Measurements from ENCODE around the gene DEFB113. TPM values are rescaled to one million over a fixed set of nuclear protein-coding genes. Genes with fewer than 3 reads are reported as not detected.

Gene DEFB113
- total RNA-seq, 4 donors from 2014 or later, result not detected

DNA sequence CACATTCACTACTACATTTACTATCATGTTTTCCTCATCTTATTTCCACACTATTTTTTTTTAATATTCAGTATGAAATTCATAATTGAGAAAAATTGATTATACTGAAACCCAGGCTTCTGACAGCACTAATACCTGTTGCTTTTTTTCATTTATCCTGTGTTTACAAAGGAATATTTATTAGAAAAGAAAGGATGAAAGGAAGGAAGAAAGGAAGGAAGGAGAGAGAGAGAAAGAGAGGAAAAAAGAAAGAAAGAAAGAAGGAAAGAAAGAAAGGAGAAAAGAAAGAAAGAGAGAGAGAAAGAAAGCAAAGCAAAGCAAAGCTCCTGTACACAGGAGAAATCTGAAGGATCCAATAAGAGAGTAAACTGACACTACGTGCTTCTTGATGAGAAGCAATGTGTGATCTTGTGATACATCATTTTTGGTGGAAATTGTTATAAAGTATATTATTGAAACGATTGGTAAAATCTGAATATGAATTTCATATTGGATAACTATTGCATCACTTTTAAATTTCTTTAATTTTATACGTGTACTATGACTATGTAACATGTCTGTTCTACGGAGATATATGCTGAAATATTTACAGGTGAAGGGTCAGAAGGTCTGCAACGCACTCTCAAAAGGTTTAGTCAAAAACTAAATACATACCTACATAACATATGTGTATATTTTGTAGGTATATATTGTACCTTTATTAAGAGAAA lies 49.3 kb downstream of the DEFB113 start:
- Histone ChIP-seq H3K36me3 (no peaks in the 10 kb centered on the region), H3K27me3 (no peaks in the 10 kb centered on the region), H3K4me1 (no peaks in the 10 kb centered on the region), H3K4me3 (no peak overlapping the region), H3K9me3 (no peaks in the 10 kb centered on the region), H3K27ac (no peak overlapping the region)
- TF ChIP-seq POLR2A (IDR thresholded peaks at IDR 0.05), result no peak
- TF ChIP-seq, protein P1, sequence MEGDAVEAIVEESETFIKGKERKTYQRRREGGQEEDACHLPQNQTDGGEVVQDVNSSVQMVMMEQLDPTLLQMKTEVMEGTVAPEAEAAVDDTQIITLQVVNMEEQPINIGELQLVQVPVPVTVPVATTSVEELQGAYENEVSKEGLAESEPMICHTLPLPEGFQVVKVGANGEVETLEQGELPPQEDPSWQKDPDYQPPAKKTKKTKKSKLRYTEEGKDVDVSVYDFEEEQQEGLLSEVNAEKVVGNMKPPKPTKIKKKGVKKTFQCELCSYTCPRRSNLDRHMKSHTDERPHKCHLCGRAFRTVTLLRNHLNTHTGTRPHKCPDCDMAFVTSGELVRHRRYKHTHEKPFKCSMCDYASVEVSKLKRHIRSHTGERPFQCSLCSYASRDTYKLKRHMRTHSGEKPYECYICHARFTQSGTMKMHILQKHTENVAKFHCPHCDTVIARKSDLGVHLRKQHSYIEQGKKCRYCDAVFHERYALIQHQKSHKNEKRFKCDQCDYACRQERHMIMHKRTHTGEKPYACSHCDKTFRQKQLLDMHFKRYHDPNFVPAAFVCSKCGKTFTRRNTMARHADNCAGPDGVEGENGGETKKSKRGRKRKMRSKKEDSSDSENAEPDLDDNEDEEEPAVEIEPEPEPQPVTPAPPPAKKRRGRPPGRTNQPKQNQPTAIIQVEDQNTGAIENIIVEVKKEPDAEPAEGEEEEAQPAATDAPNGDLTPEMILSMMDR (IDR thresholded peaks at IDR 0.05 in 4 of 5, conservative IDR thresholded peaks at IDR 0.05 in 1 of 5), result no peak
- ATAC-seq (no peak), DNase-seq (no peak)
- intact Hi-C loops (cut with DNase I; ENCODE audit: low total_unique reads) (no loop called here), in situ Hi-C loops (cut with MboI; ENCODE audit: low sequenced_read_pairs in 4 of 4) (no loop called here)

DNA sequence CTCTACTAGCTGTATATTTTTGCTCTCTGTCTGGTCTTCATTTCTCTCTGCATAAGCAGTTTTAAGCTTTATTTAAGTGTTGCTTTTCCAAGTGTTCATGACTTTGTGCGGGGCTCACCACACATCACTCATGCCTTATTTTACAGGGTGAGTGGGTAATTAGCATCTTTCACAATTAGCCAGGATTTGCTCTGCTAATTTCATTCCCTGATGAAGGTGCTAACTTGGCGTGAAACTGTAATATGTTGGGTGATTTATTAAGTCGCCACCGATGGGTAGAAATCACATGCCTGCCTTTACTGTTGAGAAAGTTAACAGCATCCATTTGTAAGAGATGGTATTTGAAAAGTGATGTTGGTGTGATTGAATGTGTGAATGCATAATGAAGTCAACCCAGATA lies 50.2 kb downstream of the DEFB113 start:
- no peak for DNase-seq
- Histone ChIP-seq H3K9me3 (no peaks in the 10 kb centered on the region), H3K4me1 (no peaks in the 10 kb centered on the region), H3K36me3 (no peaks in the 10 kb centered on the region), H3K27ac (no peak overlapping the region), H3K4me3 (no peak overlapping the region), H3K27me3 (no peaks in the 10 kb centered on the region)
- in situ Hi-C loops (cut with MboI; ENCODE audit: low sequenced_read_pairs in 4 of 4) (no loop called here), intact Hi-C loops (cut with DNase I; ENCODE audit: low total_unique reads) (no loop called here)
- no peak for ATAC-seq
- no peak for TF ChIP-seq POLR2A (IDR thresholded peaks at IDR 0.05)
- TF ChIP-seq, protein P1 (IDR thresholded peaks at IDR 0.05 in 4 of 5, conservative IDR thresholded peaks at IDR 0.05 in 1 of 5), result no peak

DNA sequence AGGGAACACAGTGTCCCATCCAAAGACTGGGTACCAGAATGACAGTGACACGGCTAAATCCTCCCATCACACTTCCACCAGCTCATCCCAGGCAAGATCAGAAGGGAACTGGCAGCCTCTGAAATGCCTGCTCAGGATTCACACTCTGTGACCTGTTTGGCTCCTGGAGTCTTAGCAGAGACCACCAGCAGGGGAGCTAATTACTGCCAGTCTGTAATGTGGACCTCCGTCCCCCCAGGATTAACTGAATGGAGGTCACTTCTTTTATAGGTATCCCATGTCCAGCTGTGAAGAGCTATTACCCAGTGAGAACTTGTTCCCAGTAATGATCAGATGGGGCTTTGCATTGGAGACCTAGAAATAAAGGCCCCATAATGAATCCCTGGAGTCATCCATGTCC lies 50.6 kb downstream of the DEFB113 start:
- in situ Hi-C loops (cut with MboI; ENCODE audit: low sequenced_read_pairs in 4 of 4) (no loop called here), intact Hi-C loops (cut with DNase I; ENCODE audit: low total_unique reads) (no loop called here)
- Histone ChIP-seq H3K4me3 (no peak overlapping the region), H3K27me3 (no peaks in the 10 kb centered on the region), H3K4me1 (peaks cover 0 to under 1% of the 10 kb centered on the region in 2 donors), H3K36me3 (no peaks in the 10 kb centered on the region), H3K9me3 (no peaks in the 10 kb centered on the region), H3K27ac (no peak overlapping the region)
- ATAC-seq (no peak), DNase-seq (no peak)
- TF ChIP-seq, protein P1 (IDR thresholded peaks at IDR 0.05 in 4 of 5, conservative IDR thresholded peaks at IDR 0.05 in 1 of 5), result no peak
- no peak for TF ChIP-seq POLR2A (IDR thresholded peaks at IDR 0.05)

Other genes with a start within 250 kb of the DEFB113 start
- gene CRISP3, start 225.2 kb downstream of the DEFB113 start, total RNA-seq, result not detected
- not detected for gene PGK2, start 182.3 kb downstream of the DEFB113 start, total RNA-seq
- not detected for gene CRISP1, start 103.1 kb downstream of the DEFB113 start, total RNA-seq
- gene DEFB114, start 5.5 kb downstream of the DEFB113 start, total RNA-seq, result not detected
- gene DEFB110, start 52.4 kb upstream of the DEFB113 start, total RNA-seq, result not detected
- not detected for gene DEFB112, start 80.3 kb upstream of the DEFB113 start, total RNA-seq